Epithelial cell of proximal tubule (primary cell): ENCODE results near the gene EDN2. TPM values are rescaled to one million over a fixed set of nuclear protein-coding genes. Genes with fewer than 3 reads are reported as not detected.

Experiments used
- DNase-seq: peaks from one replicate; pipeline ENCODE4 v3.0.0-alpha.2; 2011; ENCODE audit warnings: low read depth
- H3K4me3 ChIP-seq: 2 replicates; pipeline ENCODE4 v1.5.1; 2011; ENCODE audit warnings: low read depth, mild to moderate bottlenecking, low read length
- total RNA-seq: library from RNA; depleted of rRNA; stranded (reverse); fragments of >200 nt; gene quantifications from 2 replicates; pipeline ENCODE4 v1.2.3, GENCODE V29; 2015
- TF ChIP-seq, protein P1 (sequence below): conservative IDR thresholded peaks from 2 replicates; pipeline ENCODE4 v1.5.1; 2012; ENCODE audit warnings: low read depth, mild to moderate bottlenecking, low read length

Gene EDN2
- total RNA-seq, 1 donor from 2014 or later: 6.3 TPM

DNA sequence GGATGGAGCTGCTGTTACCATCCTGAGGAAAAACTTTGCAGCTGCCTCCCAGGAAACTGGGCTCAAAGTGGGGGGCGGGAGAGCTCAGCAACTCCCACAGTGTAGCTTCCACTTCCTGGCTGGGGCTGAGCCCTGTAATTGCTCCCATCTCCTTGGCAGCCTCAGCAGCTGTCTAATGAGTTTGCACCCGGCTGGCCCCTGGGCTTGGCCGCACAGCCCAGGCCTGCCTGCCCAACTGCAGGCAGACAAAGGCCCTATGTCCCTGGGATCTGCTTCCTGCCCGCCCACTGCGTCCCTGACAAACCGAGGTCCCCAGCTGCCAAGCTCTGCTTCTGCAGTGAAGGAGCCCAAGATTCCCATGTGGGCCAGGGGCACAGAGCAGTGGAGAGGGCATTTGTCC is 30.1 kb downstream of the EDN2 start:
- TF ChIP-seq, protein P1, sequence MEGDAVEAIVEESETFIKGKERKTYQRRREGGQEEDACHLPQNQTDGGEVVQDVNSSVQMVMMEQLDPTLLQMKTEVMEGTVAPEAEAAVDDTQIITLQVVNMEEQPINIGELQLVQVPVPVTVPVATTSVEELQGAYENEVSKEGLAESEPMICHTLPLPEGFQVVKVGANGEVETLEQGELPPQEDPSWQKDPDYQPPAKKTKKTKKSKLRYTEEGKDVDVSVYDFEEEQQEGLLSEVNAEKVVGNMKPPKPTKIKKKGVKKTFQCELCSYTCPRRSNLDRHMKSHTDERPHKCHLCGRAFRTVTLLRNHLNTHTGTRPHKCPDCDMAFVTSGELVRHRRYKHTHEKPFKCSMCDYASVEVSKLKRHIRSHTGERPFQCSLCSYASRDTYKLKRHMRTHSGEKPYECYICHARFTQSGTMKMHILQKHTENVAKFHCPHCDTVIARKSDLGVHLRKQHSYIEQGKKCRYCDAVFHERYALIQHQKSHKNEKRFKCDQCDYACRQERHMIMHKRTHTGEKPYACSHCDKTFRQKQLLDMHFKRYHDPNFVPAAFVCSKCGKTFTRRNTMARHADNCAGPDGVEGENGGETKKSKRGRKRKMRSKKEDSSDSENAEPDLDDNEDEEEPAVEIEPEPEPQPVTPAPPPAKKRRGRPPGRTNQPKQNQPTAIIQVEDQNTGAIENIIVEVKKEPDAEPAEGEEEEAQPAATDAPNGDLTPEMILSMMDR: no peak
- no peak overlapping the region for H3K4me3 ChIP-seq
- DNase-seq: no peak

DNA sequence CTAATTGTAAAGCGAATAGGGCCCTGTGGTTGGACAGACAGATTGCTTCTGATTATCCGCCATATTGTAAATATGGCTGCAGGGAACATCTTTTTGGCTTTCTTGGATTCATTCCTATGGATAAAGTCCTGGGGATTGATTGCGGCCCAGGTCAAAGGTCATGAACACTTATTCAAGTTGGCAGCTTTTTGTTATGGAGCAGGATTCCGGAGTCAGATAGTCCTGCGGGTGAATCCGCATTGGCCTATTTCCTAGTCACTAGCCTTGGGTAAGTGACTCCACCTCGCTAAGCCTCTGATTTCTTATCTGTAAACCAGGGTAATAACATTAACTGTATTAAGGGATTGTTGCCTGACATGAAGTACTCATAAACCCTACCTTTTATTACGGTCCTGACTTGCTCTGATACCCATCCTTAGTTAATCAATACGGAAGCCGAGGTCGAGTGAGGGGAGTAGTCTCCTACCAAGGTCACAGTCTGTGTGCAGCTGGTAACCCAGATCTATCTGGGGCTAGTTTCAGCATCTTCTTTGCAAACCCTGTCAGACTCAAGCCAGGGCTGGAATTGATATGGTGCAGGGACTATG is 31.7 kb downstream of the EDN2 start:
- H3K4me3 ChIP-seq: no peak overlapping the region
- TF ChIP-seq, protein P1: no peak
- DNase-seq: no peak

DNA sequence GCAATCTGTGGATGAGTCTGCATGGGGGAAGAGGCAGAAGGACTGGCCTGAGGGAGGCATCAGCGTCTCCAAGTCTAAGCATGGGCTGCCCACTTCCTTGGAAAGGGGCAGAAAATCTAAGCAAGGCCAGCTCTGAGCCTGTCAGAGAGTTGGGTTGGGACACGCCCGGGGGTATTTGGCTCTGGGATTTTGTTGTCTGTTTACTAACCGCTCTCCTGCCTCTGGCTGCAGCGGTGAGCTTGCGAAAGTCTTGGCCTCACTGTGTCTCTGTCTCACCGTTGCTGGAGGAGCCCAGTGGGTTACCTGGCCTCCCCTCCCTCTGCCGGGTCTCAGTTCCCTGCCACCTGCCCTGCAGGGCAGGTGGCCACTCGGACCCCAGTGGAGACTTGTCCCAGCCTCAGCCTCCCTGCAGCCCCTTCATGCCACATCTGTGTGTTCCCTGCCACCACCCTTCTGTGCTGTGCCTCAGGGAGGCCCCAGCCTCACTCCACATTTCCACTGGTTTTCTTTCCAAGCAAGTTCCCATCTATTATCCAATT is 33.7 kb downstream of the EDN2 start:
- DNase-seq: no peak
- TF ChIP-seq, protein P1: no peak
- no peak overlapping the region for H3K4me3 ChIP-seq

DNA sequence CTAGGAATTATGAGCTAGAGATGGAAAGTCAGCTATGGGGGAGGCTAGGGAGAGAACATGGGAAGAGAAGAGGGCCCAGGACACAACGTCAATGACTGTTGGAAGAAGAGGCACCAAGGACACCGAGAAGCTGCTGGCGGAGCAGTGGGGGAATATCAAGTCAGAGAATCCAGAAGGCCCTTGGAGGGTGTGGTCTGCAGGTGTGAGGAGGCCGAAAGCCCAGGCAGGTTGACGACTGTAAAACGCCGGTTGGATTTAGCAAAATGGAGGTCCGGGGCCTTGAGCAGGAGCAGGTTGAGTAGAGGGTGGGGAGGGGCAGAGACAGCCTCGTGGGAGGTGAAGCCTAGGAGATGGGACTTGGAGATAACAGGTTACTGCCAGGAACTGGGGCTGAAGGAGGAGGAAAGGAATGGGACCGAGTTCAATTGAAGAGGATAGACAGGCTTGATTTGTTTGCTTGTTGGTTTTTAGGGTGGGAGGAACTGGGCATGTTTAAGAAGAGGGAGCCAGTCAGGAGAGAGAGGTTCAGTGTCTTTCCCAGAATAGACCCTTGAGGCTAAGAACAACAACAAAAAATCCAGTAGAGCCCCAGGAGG is 35.1 kb downstream of the EDN2 start:
- no peak overlapping the region for H3K4me3 ChIP-seq
- TF ChIP-seq, protein P1: no peak
- DNase-seq: no peak

DNA sequence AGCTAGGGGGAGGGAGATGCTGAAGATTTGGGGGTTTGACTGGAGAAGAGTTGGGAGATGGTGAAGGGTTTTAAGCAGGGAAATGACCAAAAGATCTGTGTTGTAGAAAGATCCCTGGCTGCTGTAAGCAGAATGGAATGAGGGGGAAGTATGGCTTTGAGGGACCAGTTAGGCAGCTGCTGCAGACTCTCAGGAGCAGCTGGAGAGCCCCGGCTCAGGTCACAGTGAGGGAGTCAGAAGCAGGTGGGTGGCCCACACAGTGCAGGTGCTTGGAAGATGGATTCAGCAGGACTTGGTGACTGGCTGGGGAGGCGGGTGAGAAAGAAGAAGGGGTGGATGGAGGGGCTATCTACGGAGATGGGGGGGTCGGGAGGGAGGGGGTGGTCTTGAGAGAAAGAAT is 35.7 kb downstream of the EDN2 start:
- DNase-seq: no peak
- TF ChIP-seq, protein P1: no peak
- H3K4me3 ChIP-seq: no peak overlapping the region

DNA sequence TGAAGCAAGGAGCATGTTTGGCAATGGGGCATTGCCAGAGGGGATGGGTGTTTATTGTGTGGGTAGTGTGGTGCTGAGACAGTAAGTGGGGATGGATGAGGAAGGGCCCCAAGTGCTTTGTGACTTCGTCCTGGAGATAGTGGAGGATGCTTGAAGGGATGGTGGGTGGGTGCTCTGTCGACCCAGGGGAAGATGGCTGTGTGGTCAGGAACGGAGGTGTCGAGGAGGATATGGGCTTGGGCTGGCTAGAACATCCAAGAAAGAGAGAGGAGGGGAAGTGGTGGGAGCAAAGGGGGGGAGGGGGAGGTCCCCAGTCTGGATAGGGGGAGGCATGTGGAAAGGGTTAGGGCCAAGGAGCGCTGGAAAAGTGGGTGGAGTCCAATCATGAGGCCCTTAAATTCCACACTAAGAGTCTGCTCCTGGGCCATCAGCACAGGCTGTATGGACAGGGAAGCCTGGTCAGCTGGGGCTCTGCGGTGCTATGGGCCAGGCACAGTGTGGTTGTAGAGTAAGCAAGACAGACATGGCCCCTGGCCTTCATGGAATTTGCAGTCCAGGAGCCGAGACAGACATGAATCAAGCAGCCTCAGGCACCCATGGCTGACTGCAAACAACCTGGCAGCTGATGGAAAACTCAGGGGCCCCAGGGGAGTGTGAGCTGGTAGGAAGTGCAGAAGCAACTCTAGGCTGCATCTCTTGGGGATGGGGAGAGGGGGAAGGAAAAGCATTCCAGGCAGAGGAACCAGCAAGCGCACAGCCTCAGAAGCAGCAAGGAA is 36.3 kb downstream of the EDN2 start:
- no peak for DNase-seq
- TF ChIP-seq, protein P1: no peak
- no peak overlapping the region for H3K4me3 ChIP-seq
